ENCODE measurements around the gene UBE2I. TPM values are rescaled to one million over a fixed set of nuclear protein-coding genes. Genes with fewer than 3 reads are reported as not detected.

Gene UBE2I
- total RNA-seq, 2 donors from 2014 or later = 101 to 143 TPM

- Histone ChIP-seq H3K36me3 (peaks cover 4% of the 10 kb centered on the region), H3K9me3 (no peaks in the 10 kb centered on the region), H3K4me1 (no peaks in the 10 kb centered on the region), H3K4me3 (no peak overlapping the region), H3K27me3 (no peaks in the 10 kb centered on the region), H3K9ac (ENCODE audit: low read depth in 2 of 2, low read length in 2 of 2) (no peak overlapping the region), H3K27ac (no peak overlapping the region)
- TF ChIP-seq, protein P1, sequence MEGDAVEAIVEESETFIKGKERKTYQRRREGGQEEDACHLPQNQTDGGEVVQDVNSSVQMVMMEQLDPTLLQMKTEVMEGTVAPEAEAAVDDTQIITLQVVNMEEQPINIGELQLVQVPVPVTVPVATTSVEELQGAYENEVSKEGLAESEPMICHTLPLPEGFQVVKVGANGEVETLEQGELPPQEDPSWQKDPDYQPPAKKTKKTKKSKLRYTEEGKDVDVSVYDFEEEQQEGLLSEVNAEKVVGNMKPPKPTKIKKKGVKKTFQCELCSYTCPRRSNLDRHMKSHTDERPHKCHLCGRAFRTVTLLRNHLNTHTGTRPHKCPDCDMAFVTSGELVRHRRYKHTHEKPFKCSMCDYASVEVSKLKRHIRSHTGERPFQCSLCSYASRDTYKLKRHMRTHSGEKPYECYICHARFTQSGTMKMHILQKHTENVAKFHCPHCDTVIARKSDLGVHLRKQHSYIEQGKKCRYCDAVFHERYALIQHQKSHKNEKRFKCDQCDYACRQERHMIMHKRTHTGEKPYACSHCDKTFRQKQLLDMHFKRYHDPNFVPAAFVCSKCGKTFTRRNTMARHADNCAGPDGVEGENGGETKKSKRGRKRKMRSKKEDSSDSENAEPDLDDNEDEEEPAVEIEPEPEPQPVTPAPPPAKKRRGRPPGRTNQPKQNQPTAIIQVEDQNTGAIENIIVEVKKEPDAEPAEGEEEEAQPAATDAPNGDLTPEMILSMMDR (IDR thresholded peaks at IDR 0.05) = no peak
- DNase-seq = no peak
- intact Hi-C loops (cut with DNase I) = no loop called here
These were observed 56.8 kb downstream of the UBE2I start for GRCh38 chr16:1366060-1366711.

- H3K27ac ChIP-seq = no peak overlapping the region
- peaks cover 4% of the 10 kb centered on the region for H3K36me3 ChIP-seq
- H3K9ac ChIP-seq (ENCODE audit: low read depth in 2 of 2, low read length in 2 of 2) = no peak overlapping the region
- TF ChIP-seq, protein P1 (IDR thresholded peaks at IDR 0.05) = no peak
- intact Hi-C loops (cut with DNase I) = no loop called here
- no peaks in the 10 kb centered on the region for H3K4me1 ChIP-seq
- no peaks in the 10 kb centered on the region for H3K27me3 ChIP-seq
- H3K4me3 ChIP-seq = no peak overlapping the region
- no peak for DNase-seq
- H3K9me3 ChIP-seq = no peaks in the 10 kb centered on the region
These were observed 57.4 kb downstream of the UBE2I start for GRCh38 chr16:1366712-1367299.

DNA sequence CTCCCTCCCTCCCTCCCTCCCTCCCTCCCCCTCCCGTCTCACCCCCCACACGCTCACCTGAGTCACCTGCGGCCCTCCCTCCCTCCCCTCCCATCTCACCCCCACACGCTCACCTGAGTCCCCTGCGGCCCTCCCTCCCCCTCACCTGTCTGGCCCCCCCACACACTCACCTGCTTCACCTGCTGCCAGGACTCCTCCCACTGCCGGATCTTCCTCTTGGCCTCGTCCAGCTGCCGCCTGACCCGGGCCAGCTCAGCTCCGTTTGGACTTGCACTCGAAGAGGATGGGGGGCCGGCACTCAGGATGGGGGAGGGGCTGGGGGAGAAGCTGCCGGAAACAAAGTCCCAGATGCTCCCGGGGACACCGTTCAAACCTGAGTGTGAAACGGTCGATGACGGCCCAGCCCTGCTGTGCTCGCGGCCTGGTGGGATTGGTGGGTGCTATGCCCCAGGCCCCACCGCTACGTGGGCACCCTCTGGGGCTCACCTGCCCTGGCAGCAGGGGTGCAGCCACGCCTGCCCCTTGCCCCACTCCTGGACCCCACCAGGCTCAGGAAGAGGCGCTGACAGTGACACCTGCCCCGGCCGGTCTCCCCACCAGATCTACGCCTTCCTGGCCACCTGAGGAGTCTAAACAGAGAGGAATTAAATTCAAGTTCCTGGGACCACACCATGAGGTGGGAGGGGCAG lies 58.2 kb downstream of the UBE2I start:
- H3K27me3 ChIP-seq = no peaks in the 10 kb centered on the region
- TF ChIP-seq, protein P1 (IDR thresholded peaks at IDR 0.05) = no peak
- no peak overlapping the region for H3K27ac ChIP-seq
- no peaks in the 10 kb centered on the region for H3K9me3 ChIP-seq
- H3K4me1 ChIP-seq = no peaks in the 10 kb centered on the region
- H3K9ac ChIP-seq (ENCODE audit: low read depth in 2 of 2, low read length in 2 of 2) = no peak overlapping the region
- peaks cover 2% of the 10 kb centered on the region for H3K36me3 ChIP-seq
- H3K4me3 ChIP-seq = no peak overlapping the region
- intact Hi-C loops (cut with DNase I) = no loop called here
- no peak for DNase-seq

GRCh38 chr16:1371054-1371978 lies 61.9 kb downstream of the UBE2I start:
- Histone ChIP-seq H3K4me3 (no peak overlapping the region), H3K9me3 (no peaks in the 10 kb centered on the region), H3K36me3 (no peaks in the 10 kb centered on the region), H3K4me1 (no peaks in the 10 kb centered on the region), H3K27ac (no peak overlapping the region), H3K9ac (ENCODE audit: low read depth in 2 of 2, low read length in 2 of 2) (no peak overlapping the region), H3K27me3 (no peaks in the 10 kb centered on the region)
- intact Hi-C loops (cut with DNase I) = no loop called here
- TF ChIP-seq, protein P1 (IDR thresholded peaks at IDR 0.05) = no peak
- DNase-seq = no peak

- TF ChIP-seq, protein P1 (IDR thresholded peaks at IDR 0.05) = no peak
- Histone ChIP-seq H3K4me3 (no peak overlapping the region), H3K27me3 (no peaks in the 10 kb centered on the region), H3K27ac (no peak overlapping the region), H3K9me3 (no peaks in the 10 kb centered on the region), H3K9ac (ENCODE audit: low read depth in 2 of 2, low read length in 2 of 2) (no peak overlapping the region), H3K4me1 (no peaks in the 10 kb centered on the region), H3K36me3 (no peaks in the 10 kb centered on the region)
- no peak for DNase-seq
- intact Hi-C loops (cut with DNase I) = no loop called here
These were observed 63.0 kb downstream of the UBE2I start for GRCh38 chr16:1372292-1372950.

All from colonic mucosa (tissue), 4 donors.